HG03439 (cell line): ENCODE measurements around the gene CTSE.
A peak's percentile ranks its signal among the peaks of the same experiment; 100 is the strongest.
"Not testable (repeated sequence)": the region's sequence is repeated elsewhere in the genome, so short reads cannot be mapped to it uniquely, and the experiment has no call there.

Experiments used
- ATAC-seq: cut with Tn5 transposase; IDR thresholded peaks from one replicate; pipeline ENCODE4 v1.9.1; 2021; ENCODE audit warnings: mild to moderate bottlenecking, moderate library complexity; ENCODE audit not compliant: unreplicated experiment

CTSE gene

GRCh38 chr1:206020393-206021007, 3.2 kb downstream of the CTSE start:
- no peak for ATAC-seq

DNA sequence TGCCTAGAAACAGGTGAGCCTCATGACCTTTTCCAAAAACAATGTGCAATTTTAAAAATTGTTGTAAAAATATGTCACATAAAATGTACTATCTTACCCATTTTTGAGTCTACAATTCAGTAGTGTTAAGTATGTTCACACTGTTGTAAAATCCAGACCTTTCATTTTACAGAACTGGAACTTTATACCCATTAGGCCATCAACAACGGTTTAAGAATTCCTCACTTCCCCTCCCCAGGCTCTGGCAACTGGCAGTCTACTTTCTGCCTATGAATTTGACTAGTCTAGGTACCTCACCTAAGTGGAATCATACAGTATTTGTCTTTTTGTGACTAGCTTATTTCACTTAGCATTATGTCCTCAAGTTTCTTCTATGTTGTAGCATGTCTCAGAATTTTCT, 8.6 kb downstream of the CTSE start:
- ATAC-seq: no peak

DNA sequence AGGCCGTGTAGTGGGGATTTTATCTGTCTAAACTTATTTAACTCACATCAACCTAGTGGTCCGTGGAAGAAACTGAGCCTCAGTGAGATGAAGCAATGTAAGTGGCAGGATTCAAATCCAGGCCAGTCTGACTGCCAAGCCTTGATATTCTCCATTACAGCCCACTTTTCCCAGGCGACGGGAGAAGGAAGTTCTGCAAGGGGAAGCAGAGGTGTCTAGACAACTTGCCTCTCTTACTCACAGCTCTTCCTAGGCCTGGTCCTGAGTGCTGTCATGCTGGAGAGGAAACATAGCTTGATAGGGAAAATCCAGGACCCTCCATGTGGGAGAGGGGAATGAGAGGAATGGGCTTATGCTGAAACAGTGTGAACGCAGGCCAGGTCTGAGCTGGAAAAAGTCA, 9.1 kb downstream of the CTSE start:
- no peak for ATAC-seq

DNA sequence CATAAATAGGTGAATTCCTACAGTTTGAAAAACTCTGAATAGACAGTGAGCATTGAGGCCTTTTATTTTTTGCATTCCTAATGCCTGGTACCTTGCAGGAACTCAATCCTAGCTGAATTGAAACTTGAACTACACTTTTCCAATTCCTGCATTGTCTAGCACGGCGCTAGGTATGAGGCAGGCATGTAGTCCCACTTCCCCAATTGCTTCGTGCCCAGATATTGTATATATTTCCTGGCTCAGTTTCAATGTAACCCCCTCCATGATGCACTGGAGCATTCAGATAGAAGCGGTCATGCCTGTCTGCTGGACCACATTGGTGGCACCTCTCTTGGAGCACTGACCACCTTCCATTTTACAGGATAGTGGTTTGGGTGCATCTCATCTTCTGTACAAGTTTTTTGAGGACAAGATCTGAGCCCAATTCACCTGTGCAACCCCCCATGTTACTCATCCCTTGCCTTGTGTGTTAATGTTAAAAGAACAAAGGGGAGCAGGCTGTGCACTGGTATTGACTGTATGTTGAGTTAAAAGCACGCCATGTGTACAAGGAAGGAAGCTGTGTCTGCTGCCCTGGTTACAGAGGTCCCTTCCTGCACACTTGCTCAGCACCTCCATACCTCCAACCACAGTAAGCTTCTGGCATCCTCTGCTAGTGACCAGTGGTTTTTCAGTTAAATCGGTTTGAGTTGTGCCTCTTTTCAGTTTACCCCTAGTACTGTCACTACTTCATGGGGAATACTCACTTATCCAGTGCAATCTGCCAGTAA, 10.5 kb downstream of the CTSE start:
- no peak for ATAC-seq

DNA sequence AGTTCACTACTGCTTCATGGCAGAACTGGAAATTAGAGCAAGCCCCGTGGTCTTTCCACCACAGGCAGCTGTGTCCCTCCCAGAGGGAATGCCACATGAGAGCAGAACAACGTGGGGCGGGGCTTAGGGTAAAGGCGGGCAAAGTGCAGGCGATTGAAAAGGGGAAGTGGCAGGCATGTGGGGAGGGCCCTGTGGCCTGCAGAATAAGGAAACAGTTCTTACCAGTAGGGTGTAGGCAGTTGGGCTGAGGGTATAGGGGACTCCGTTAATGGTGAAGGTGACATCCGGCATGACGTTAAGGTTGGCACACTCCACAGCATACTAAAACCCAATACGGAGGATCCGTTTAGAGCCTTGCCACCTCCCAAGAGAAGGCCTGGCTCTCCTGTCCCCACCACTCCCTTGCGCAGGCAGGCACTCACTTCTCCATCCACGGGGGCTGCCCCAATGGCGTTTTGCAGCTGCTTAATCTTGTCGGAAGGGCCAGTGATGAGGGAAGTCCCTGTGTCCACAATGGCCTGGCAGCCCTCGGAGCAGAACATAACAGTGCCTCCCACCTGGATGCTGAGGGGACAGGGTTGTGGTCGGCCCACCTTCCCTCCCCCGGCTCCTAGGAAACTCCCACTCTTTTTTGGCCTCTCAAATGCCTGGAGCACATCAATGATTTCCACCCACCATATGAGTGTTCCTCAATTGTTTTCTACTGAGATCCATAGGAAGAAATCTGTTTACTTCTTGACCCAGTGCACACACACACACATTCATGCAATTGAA, 11.4 kb downstream of the CTSE start:
- peak; percentile 90 for ATAC-seq

GRCh38 chr1:206011057-206011456, 12.6 kb downstream of the CTSE start:
- ATAC-seq: no peak

- no peak for ATAC-seq
Measured at GRCh38 chr1:206010060-206010459, 13.6 kb downstream of the CTSE start.

- ATAC-seq: no peak
Measured at GRCh38 chr1:206006946-206007345, 16.7 kb downstream of the CTSE start.

GRCh38 chr1:206005778-206006180, 17.9 kb downstream of the CTSE start:
- no peak for ATAC-seq

- no peak for ATAC-seq
Measured at GRCh38 chr1:206005234-206005633, 18.5 kb downstream of the CTSE start.

DNA sequence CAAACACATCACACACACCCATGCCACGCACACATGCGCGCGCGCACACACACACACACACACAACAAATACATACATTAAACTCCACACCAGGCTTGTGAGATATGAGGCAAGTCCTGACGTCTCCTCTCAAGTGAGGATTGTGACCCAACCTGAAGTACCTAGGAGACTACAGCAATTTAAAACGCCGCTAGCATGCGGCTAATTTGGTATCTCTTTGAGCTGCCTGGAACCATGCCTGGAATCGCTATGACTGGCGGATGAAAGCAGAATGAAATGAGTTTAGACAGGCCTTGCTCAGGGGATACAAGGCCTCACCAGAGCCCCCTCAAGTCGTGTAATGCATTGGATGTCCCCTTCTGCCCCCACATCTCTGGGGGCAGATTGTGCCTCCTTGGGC, 18.9 kb downstream of the CTSE start:
- no peak for ATAC-seq

DNA sequence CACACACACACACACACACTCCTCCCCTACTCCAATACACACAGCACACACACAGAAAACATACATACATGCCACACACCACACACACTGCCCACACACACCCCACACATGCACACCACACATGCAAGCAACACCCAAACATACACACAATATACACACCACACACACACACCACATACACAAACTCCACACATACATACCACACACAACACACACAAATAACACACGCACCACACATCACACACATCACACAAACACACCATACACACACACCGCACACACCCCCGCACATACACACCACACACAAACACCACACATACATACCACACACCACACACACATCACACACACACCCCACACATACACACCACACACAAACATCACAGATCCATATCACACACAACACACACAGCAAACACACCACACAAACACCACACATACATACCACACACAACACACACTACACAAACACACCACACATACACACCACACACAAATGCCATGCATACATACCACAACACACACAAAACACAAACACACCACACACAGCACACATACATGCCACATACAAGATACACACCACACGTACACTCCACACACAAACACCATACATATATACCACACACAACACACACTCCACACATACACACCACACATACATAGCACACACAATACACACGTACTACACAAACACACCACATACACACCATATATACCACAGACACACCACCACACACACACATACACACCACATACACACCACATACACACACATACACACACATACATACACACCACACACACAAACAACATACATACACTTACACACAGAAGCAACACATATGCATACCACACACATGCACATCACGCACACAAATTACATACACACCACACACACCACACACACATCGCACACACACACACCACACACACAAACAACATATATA, 19.6 kb downstream of the CTSE start:
- ATAC-seq: no peak

DNA sequence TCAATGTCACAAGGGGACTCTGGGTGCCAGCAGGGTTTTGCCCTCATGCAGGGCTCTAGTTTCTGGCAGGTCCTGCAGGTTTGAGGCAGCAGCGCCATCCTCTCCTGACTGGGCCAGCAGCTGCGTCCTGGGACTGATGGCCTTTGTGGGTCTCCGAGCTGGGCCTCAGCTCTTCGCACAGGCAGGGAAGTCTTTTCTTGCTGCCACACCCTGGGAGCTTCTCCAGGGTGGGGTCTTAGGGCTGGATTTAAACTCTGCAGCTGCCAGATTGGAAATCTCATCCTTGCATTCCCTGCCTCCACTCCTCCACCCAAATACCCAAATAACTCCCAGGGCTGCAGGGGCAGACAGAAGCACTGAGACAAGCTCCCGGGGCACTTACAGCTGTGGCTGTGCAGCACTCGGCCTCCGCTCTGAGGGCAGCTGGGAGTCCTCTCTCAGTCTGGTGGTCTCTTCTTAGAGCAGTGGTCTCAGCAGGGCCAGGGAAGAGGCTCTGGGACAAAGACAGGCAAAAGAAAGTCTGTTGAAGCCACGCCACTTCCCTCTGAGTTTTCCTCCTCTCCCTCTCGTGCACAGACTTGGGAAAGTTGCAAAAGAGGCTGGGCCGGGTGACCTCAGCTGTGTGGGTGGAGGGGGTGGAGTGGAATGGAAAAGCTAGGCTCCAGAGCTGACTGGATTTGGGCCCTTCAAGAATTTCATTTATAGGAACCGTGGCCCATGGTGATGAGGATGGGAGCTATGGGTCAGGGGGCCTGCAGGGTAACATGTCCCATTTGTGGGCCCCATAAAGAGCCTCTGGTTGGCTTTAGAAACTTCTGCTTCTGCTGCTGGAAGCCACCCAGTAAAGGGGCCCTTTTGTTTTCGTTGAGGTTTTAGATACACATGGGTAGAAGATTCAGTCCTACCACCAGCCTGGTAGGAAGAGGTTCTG, 20.6 kb downstream of the CTSE start, which contains the start of gene RAB7B:
Gene RAB7B, minus strand, starts transcription at position 525 of the 931 bp plus-strand sequence. CDS start 9,260 bp downstream, outside the sequence.
- ATAC-seq: no peak

- ATAC-seq: no peak
Measured at GRCh38 chr1:206002160-206002559, 21.5 kb downstream of the CTSE start.

GRCh38 chr1:206001476-206001888, 22.2 kb downstream of the CTSE start:
- ATAC-seq: no peak

DNA sequence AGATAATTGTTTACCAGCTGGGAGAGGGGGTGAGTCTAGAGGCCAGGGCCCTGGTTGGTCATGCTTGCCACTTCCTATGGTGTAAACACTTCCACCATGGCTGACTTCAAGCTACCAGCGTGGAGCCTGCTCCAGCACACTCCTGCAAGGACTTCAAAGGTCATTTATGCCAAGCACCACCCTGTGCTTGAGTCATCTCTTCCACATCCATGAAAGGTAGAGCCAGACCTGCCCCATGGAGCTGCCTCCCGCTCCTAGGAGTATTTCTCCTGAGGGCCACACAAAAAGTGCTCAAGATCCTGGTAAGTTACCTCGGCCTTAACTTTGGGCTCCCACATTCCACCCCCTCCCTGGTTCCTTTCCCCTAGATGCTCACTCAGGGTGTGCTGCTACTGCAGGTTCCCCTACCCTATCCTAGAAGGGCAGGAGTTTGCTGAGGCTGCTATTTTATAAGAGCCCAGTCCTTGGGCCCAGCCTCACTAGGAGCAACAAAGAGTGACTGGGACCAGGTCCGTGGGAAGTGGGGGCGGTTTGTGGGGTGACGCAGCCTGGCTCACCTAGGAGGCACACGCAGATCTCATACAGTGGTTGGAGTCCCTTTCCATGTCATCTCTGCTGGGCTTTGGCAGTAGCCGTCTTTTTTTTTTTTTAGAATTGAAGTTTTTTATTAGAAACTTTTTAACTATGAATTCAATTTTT, 22.9 kb downstream of the CTSE start:
- ATAC-seq: no peak

- ATAC-seq: no peak
Measured at GRCh38 chr1:205998457-205999241, 25.0 kb downstream of the CTSE start.

- ATAC-seq: not testable (repeated sequence)
Measured at GRCh38 chr1:205996641-205997040, 27.1 kb downstream of the CTSE start.
